ENCODE results near the gene BICRA. TPM values are rescaled to one million over a fixed set of nuclear protein-coding genes. Genes with fewer than 3 reads are reported as not detected.

The BICRA gene
- total and polyA plus RNA-seq, 2 experiments from 2014 or later = 3.4 to 5.4 TPM

- 97% methylated on average over 7 of the region's 7 CpGs for WGBS (ENCODE audit: low lambda C conversion rate, missing lambda C conversion rate)
- H3K4me1 ChIP-seq (ENCODE audit: insufficient read depth) = no peaks in the 10 kb centered on the region
- H3K4me3 ChIP-seq = no peak overlapping the region
- H3K27ac ChIP-seq = no peak overlapping the region
- DNase-seq (ENCODE audit: low spot score) = no peak
- H2AFZ ChIP-seq = no peak overlapping the region
- no peaks in the 10 kb centered on the region for H3K27me3 ChIP-seq
- peaks cover 16% of the 10 kb centered on the region for H4K20me1 ChIP-seq (ENCODE audit: insufficient read depth, poor library complexity, severe bottlenecking)
- peaks cover 33% of the 10 kb centered on the region for H3K79me2 ChIP-seq
- H3K36me3 ChIP-seq (replicated peaks; ENCODE audit: insufficient read depth, low read depth) = no peaks in the 10 kb centered on the region
- TF ChIP-seq CTCF (IDR thresholded peaks at IDR 0.05; ENCODE audit: poor library complexity) (no peak), EZH2 (IDR thresholded peaks at IDR 0.05; ENCODE audit: borderline replicate concordance) (no peak), EZH2phosphoT487 (IDR thresholded peaks at IDR 0.05; ENCODE audit: low read depth, severe bottlenecking, unreplicated experiment) (no peak)
- no peaks in the 10 kb centered on the region for H3K9me3 ChIP-seq (ENCODE audit: low read depth)
- H3K4me2 ChIP-seq = no peak overlapping the region
- no peaks in the 10 kb centered on the region for H3K9me2 ChIP-seq (replicated peaks; ENCODE audit: insufficient read depth)
Measured at GRCh38 chr19:47673426-47673825, 64.5 kb downstream of the BICRA start.

- Histone ChIP-seq H3K79me2 (peaks cover 22% of the 10 kb centered on the region), H3K4me2 (no peak overlapping the region), H3K27me3 (no peaks in the 10 kb centered on the region), H3K9me3 (ENCODE audit: low read depth) (no peaks in the 10 kb centered on the region), H2AFZ (no peak overlapping the region), H3K4me3 (no peak overlapping the region), H4K20me1 (ENCODE audit: insufficient read depth, poor library complexity, severe bottlenecking) (peaks cover 13% of the 10 kb centered on the region), H3K27ac (no peak overlapping the region), H3K9me2 (replicated peaks; ENCODE audit: insufficient read depth) (no peaks in the 10 kb centered on the region), H3K4me1 (ENCODE audit: insufficient read depth) (no peaks in the 10 kb centered on the region), H3K36me3 (replicated peaks; ENCODE audit: insufficient read depth, low read depth) (no peaks in the 10 kb centered on the region)
- WGBS (ENCODE audit: low lambda C conversion rate, missing lambda C conversion rate) = 88% methylated on average over 5 of the region's 5 CpGs
- no peak for DNase-seq (ENCODE audit: low spot score)
- TF ChIP-seq CTCF (IDR thresholded peaks at IDR 0.05; ENCODE audit: poor library complexity) (no peak), EZH2 (IDR thresholded peaks at IDR 0.05; ENCODE audit: borderline replicate concordance) (no peak), EZH2phosphoT487 (IDR thresholded peaks at IDR 0.05; ENCODE audit: low read depth, severe bottlenecking, unreplicated experiment) (no peak)
Measured at GRCh38 chr19:47674548-47674947, 65.6 kb downstream of the BICRA start.

- peaks cover 14% of the 10 kb centered on the region for H3K79me2 ChIP-seq
- H4K20me1 ChIP-seq (ENCODE audit: insufficient read depth, poor library complexity, severe bottlenecking) = peaks cover 6% of the 10 kb centered on the region
- no peak for DNase-seq (ENCODE audit: low spot score)
- 96% methylated on average over 12 of the region's 12 CpGs for WGBS (ENCODE audit: low lambda C conversion rate, missing lambda C conversion rate)
- no peaks in the 10 kb centered on the region for H3K4me1 ChIP-seq (ENCODE audit: insufficient read depth)
- no peak overlapping the region for H2AFZ ChIP-seq
- no peak overlapping the region for H3K27ac ChIP-seq
- no peaks in the 10 kb centered on the region for H3K9me3 ChIP-seq (ENCODE audit: low read depth)
- H3K27me3 ChIP-seq = no peaks in the 10 kb centered on the region
- no peaks in the 10 kb centered on the region for H3K36me3 ChIP-seq (replicated peaks; ENCODE audit: insufficient read depth, low read depth)
- H3K4me2 ChIP-seq = no peak overlapping the region
- TF ChIP-seq EZH2phosphoT487 (IDR thresholded peaks at IDR 0.05; ENCODE audit: low read depth, severe bottlenecking, unreplicated experiment) (no peak), CTCF (IDR thresholded peaks at IDR 0.05; ENCODE audit: poor library complexity) (no peak)
- no peaks in the 10 kb centered on the region for H3K9me2 ChIP-seq (replicated peaks; ENCODE audit: insufficient read depth)
- H3K4me3 ChIP-seq = no peak overlapping the region
Measured at GRCh38 chr19:47675271-47675670, 66.3 kb downstream of the BICRA start.

- TF ChIP-seq EZH2phosphoT487 (IDR thresholded peaks at IDR 0.05; ENCODE audit: low read depth, severe bottlenecking, unreplicated experiment) = no peak
- no peak for TF ChIP-seq EZH2 (IDR thresholded peaks at IDR 0.05; ENCODE audit: borderline replicate concordance)
- TF ChIP-seq CTCF (IDR thresholded peaks at IDR 0.05; ENCODE audit: poor library complexity) = no peak
- DNase-seq (ENCODE audit: low spot score) = no peak
- H3K9me3 ChIP-seq (ENCODE audit: low read depth) = no peaks in the 10 kb centered on the region
- peaks cover under 1% of the 10 kb centered on the region for H4K20me1 ChIP-seq (ENCODE audit: insufficient read depth, poor library complexity, severe bottlenecking)
- no peaks in the 10 kb centered on the region for H3K27me3 ChIP-seq
- WGBS (ENCODE audit: low lambda C conversion rate, missing lambda C conversion rate) = 83% methylated on average over 5 of the region's 8 CpGs
- H3K36me3 ChIP-seq (replicated peaks; ENCODE audit: insufficient read depth, low read depth) = no peaks in the 10 kb centered on the region
- H3K9me2 ChIP-seq (replicated peaks; ENCODE audit: insufficient read depth) = no peaks in the 10 kb centered on the region
- H2AFZ ChIP-seq = no peak overlapping the region
- H3K4me1 ChIP-seq (ENCODE audit: insufficient read depth) = no peaks in the 10 kb centered on the region
- H3K27ac ChIP-seq = no peak overlapping the region
- H3K4me3 ChIP-seq = no peak overlapping the region
- peaks cover 8% of the 10 kb centered on the region for H3K79me2 ChIP-seq
- H3K4me2 ChIP-seq = no peak overlapping the region
Measured at GRCh38 chr19:47675859-47676258, 66.9 kb downstream of the BICRA start.

All from hepatocyte (in vitro differentiated cells).